ENCODE measurements around the gene CALML4. TPM values are rescaled to one million over a fixed set of nuclear protein-coding genes. Genes with fewer than 3 reads are reported as not detected.
A peak's percentile ranks its signal among the peaks of the same experiment; 100 is the strongest.
"Not testable (repeated sequence)": the region's sequence is repeated elsewhere in the genome, so short reads cannot be mapped to it uniquely, and the experiment has no call there.

Gene CALML4
- total RNA-seq, 6 donors from 2014 or later: 3.6 to 33.7 (median 7.0) TPM

DNA sequence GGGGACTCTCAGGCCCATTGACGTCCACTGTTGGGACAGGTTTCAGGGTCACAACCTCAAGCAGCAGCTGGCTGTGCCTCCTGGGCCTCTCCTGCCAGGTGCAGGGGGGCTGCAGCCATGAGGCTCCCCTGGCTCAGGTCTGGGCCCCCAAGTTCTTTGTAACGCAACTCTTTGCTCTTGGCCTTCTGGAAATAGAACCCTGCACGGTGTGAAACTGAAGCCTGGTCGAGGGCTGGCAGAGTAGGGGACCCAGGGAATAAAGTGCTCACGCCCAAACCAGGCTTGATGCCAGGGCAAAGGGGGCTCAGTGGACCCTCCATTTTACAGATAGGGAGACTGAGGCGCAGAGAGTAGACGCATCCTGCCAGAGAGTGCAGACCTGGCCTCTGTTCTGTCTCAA, 771 bp downstream of the CALML4 start:
- TF ChIP-seq, protein P1, sequence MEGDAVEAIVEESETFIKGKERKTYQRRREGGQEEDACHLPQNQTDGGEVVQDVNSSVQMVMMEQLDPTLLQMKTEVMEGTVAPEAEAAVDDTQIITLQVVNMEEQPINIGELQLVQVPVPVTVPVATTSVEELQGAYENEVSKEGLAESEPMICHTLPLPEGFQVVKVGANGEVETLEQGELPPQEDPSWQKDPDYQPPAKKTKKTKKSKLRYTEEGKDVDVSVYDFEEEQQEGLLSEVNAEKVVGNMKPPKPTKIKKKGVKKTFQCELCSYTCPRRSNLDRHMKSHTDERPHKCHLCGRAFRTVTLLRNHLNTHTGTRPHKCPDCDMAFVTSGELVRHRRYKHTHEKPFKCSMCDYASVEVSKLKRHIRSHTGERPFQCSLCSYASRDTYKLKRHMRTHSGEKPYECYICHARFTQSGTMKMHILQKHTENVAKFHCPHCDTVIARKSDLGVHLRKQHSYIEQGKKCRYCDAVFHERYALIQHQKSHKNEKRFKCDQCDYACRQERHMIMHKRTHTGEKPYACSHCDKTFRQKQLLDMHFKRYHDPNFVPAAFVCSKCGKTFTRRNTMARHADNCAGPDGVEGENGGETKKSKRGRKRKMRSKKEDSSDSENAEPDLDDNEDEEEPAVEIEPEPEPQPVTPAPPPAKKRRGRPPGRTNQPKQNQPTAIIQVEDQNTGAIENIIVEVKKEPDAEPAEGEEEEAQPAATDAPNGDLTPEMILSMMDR (IDR thresholded peaks at IDR 0.05): no peak
- no peak for TF ChIP-seq POLR2A (IDR thresholded peaks at IDR 0.05)
- TF ChIP-seq POLR2AphosphoS5 (IDR thresholded peaks at IDR 0.05): no peak
- no peak for TF ChIP-seq EP300 (IDR thresholded peaks at IDR 0.05)
- H3K27ac ChIP-seq: peak overlapping the region in 1 of 4 donors; percentile 85
- peaks cover 20 to 49% (median 27%) of the 10 kb centered on the region in 4 donors for H3K4me1 ChIP-seq
- ATAC-seq (ENCODE audit: low FRiP score in 2 of 2): no peak
- DNase-seq: peak in 1 of 2 donors; percentile 14
- no peaks in the 10 kb centered on the region for H3K36me3 ChIP-seq
- WGBS, 2 donors: 80 to 93% methylated on average over 3 to 7 of the region's 7 CpGs
- peak overlapping the region in 2 of 4 donors; percentile 26 to 42 for H3K4me3 ChIP-seq
- H3K9me3 ChIP-seq: no peaks in the 10 kb centered on the region
- H3K27me3 ChIP-seq: no peaks in the 10 kb centered on the region

DNA sequence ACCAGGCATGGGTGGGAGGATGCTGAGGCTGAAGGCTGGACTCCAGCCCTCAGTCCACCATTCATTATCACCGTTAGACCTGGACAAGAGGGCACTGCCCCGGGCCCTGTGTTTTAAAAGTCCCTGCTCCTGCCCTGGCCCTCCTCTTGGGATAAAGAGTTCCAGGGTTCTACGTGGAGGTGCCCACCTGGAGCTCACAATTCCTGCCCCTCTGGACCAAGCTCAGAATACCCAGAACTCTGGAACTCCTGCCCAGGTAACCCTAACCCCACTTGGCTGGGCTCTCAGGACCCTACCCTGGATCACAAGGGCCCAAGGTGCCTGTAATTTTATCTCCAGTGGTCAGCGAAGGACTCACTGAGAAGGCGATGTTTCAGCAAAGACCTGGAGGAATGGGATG, 1.2 kb downstream of the CALML4 start:
- Histone ChIP-seq H3K4me1 (peaks cover 20 to 49% (median 27%) of the 10 kb centered on the region in 4 donors), H3K27me3 (no peaks in the 10 kb centered on the region), H3K4me3 (peak overlapping the region in 1 of 4 donors; percentile 42), H3K9me3 (no peaks in the 10 kb centered on the region), H3K27ac (no peak overlapping the region), H3K36me3 (no peaks in the 10 kb centered on the region)
- TF ChIP-seq EP300 (IDR thresholded peaks at IDR 0.05) (no peak), POLR2A (IDR thresholded peaks at IDR 0.05) (no peak), POLR2AphosphoS5 (IDR thresholded peaks at IDR 0.05) (no peak)
- TF ChIP-seq, protein P1 (IDR thresholded peaks at IDR 0.05): no peak
- 93 to 96% methylated on average over 5 of the region's 5 CpGs for WGBS, 2 donors
- DNase-seq (no peak), ATAC-seq (ENCODE audit: low FRiP score in 2 of 2) (no peak)

DNA sequence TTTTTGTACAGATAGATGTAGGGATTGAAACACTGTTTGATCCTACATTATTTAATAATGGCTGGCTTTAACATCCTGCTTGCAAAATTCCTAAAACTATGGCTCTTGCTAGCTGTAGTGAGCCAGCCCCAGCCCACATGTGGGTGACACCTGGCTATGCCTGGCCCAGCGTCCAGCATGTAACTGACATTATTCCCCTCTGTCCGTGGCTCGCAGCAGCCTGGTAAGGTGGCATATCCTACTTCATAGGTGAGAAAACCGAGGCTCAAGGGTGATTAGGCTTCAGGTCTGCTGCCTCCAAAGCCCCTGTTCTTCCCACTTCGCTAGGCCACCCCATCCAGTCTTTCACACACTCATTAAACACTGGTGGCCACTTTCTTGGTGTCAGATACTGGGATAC, 1.6 kb downstream of the CALML4 start:
- peaks cover 20 to 46% (median 27%) of the 10 kb centered on the region in 4 donors for H3K4me1 ChIP-seq
- H3K36me3 ChIP-seq: no peaks in the 10 kb centered on the region
- H3K9me3 ChIP-seq: no peaks in the 10 kb centered on the region
- no peak overlapping the region for H3K4me3 ChIP-seq
- DNase-seq (peak in 1 of 2 donors; percentile 12), ATAC-seq (ENCODE audit: low FRiP score in 2 of 2) (no peak)
- 91 to 93% methylated on average over 5 of the region's 5 CpGs for WGBS, 2 donors
- TF ChIP-seq, protein P1 (IDR thresholded peaks at IDR 0.05): no peak
- TF ChIP-seq EP300 (IDR thresholded peaks at IDR 0.05) (no peak), POLR2A (IDR thresholded peaks at IDR 0.05) (no peak), POLR2AphosphoS5 (IDR thresholded peaks at IDR 0.05) (no peak)
- H3K27me3 ChIP-seq: no peaks in the 10 kb centered on the region
- H3K27ac ChIP-seq: no peak overlapping the region

DNA sequence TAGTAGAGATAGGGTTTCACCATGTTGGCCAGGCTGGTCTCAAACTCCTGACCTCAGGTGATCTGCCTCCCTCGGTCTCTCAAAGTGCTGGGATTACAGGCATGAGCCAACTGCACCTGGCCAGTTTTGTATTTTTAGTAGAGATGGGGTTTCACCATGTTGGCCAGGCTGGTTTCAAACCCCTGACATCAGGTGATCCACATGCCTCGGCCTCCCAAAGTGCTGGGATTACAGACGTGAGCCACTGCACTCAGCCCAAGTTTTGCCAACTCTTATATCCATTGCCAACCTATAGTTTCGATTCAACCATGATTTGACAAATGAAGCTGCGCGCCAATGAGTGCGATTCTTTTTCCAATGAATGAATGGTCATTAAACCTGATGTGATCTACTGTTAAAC, 2.1 kb downstream of the CALML4 start:
- ATAC-seq (ENCODE audit: low FRiP score in 2 of 2); H3K4me3 ChIP-seq; H3K9me3 ChIP-seq; H3K36me3 ChIP-seq; H3K27ac ChIP-seq; DNase-seq; H3K27me3 ChIP-seq: not testable (repeated sequence)
- peaks cover 20 to 41% (median 30%) of the 10 kb centered on the region in 4 donors for H3K4me1 ChIP-seq
- WGBS, 2 donors: 94 to 96% methylated on average over 6 to 7 of the region's 7 CpGs

DNA sequence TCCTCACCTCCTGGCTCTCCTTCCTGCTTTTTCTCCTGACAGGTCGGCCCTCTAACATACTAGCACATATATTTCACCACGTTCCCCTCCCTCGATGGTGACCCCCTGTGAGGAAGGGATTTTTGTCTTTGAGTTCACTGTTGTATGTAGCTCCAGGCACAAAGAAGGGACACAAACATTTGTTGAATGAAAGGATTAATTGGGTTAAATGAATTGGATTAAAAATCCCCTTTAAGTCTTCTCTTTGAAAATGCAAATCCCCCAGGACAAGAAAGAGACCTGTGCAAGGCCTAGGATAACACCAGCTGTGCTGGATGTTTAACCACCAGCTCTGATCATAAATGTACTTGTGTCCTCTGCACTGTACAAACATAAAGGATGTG, 3.3 kb downstream of the CALML4 start:
- TF ChIP-seq, protein P1 (IDR thresholded peaks at IDR 0.05): no peak
- no peak for TF ChIP-seq EP300 (IDR thresholded peaks at IDR 0.05)
- no peak for TF ChIP-seq POLR2AphosphoS5 (IDR thresholded peaks at IDR 0.05)
- TF ChIP-seq POLR2A (IDR thresholded peaks at IDR 0.05): no peak
- Histone ChIP-seq H3K4me1 (peaks cover 20 to 40% (median 30%) of the 10 kb centered on the region in 4 donors), H3K9me3 (no peaks in the 10 kb centered on the region), H3K4me3 (no peak overlapping the region), H3K27ac (no peak overlapping the region), H3K27me3 (no peaks in the 10 kb centered on the region), H3K36me3 (peaks cover 0 to 5% (median 0%) of the 10 kb centered on the region in 4 donors)
- DNase-seq: no peak
- ATAC-seq (ENCODE audit: low FRiP score in 2 of 2): no peak
- 55% methylated on average over 3 of the region's 3 CpGs for WGBS, 2 donors
